HepG2 (cell line): Measurements from ENCODE around the gene C1orf116. TPM values are rescaled to one million over a fixed set of nuclear protein-coding genes. Genes with fewer than 3 reads are reported as not detected.

Experiments used
- ARHGAP35 ChIP-seq: sonication (generic); formaldehyde crosslinking; IDR thresholded peaks from 2 replicates; pipeline ENCODE4 v1.9.0; 2022; ENCODE audit warnings: mild to moderate bottlenecking, inconsistent platforms, moderate library complexity, missing genetic modification reagents, borderline replicate concordance
- CENPX ChIP-seq: sonication (generic); formaldehyde crosslinking; IDR thresholded peaks from 2 replicates; pipeline ENCODE4 v1.9.0; 2021; ENCODE audit warnings: mild to moderate bottlenecking, missing genetic modification reagents, moderate library complexity
- DNMT3B ChIP-seq: conservative IDR thresholded peaks from 2 replicates; pipeline ENCODE4 v1.6.1; 2016; ENCODE audit warnings: missing biosample characterization, control low read depth
- E2F2 ChIP-seq: sonication (generic); formaldehyde crosslinking; IDR thresholded peaks from 2 replicates; pipeline ENCODE4 v1.4.0; 2020; ENCODE audit warnings: missing genetic modification reagents, borderline replicate concordance
- ETV5 ChIP-seq: IDR thresholded peaks from 2 replicates; pipeline ENCODE4 v1.6.1; 2018; ENCODE audit warnings: missing biosample characterization, missing genetic modification reagents, inconsistent platforms, borderline replicate concordance
- FOXJ3 ChIP-seq: sonication (generic); formaldehyde crosslinking; IDR thresholded peaks from 2 replicates; pipeline ENCODE4 v1.4.0; 2020; ENCODE audit warnings: missing genetic modification reagents, mild to moderate bottlenecking, borderline replicate concordance
- HBP1 ChIP-seq: IDR thresholded peaks from 2 replicates; pipeline ENCODE4 v1.6.1; 2016; ENCODE audit warnings: low read depth, control low read depth
- HMG20A ChIP-seq: IDR thresholded peaks from 2 replicates; pipeline ENCODE4 v1.6.1; 2016; ENCODE audit warnings: borderline replicate concordance
- HMGXB4 ChIP-seq, 2 experiments: sonication (generic) in 1 of 2; formaldehyde crosslinking in 1 of 2; IDR thresholded peaks; 2 replicates each; pipeline versions ENCODE4 v1.4.0 to v1.6.1; 2018 to 2020; ENCODE audit warnings: missing genetic modification reagents in 2 of 2, borderline replicate concordance in 1 of 2, low read depth in 1 of 2, mild to moderate bottlenecking in 1 of 2, missing biosample characterization in 1 of 2
- HNRNPH1 ChIP-seq: fragments of 200-400 bp; formaldehyde crosslinking; optimal IDR thresholded peaks from 2 replicates; pipeline ENCODE3; 2017; ENCODE audit warnings: mild to moderate bottlenecking, low read depth, low read length
- MIXL1 ChIP-seq: IDR thresholded peaks from 2 replicates; pipeline ENCODE4 v1.6.1; 2016
- PHF5A ChIP-seq: IDR thresholded peaks from one replicate; pipeline ENCODE4 v1.6.1; 2018; ENCODE audit warnings: low read depth, missing genetic modification reagents; ENCODE audit not compliant: unreplicated experiment
- POLR2AphosphoS5 ChIP-seq: IDR thresholded peaks from 2 replicates; pipeline ENCODE4 v1.6.1; 2012; ENCODE audit warnings: low read depth, low read length
- SAP130 ChIP-seq: IDR thresholded peaks from 2 replicates; pipeline ENCODE4 v1.6.1; 2016; ENCODE audit warnings: low read depth
- TARDBP ChIP-seq: sonication (generic); formaldehyde crosslinking; IDR thresholded peaks from 2 replicates; pipeline ENCODE4 v1.8.0; 2022; ENCODE audit warnings: mild to moderate bottlenecking, missing genetic modification reagents
- THAP9 ChIP-seq: sonication (generic); formaldehyde crosslinking; IDR thresholded peaks from 2 replicates; pipeline ENCODE4; 2020; ENCODE audit warnings: missing genetic modification reagents, mild to moderate bottlenecking, borderline replicate concordance
- ZFY ChIP-seq: sonication (generic); formaldehyde crosslinking; IDR thresholded peaks from 2 replicates; pipeline ENCODE4 v1.4.0; 2020; ENCODE audit warnings: missing genetic modification reagents
- ZNF564 ChIP-seq: sonication (generic); formaldehyde crosslinking; IDR thresholded peaks from 2 replicates; pipeline ENCODE4 v1.8.1; 2023; ENCODE audit warnings: mild to moderate bottlenecking, missing genetic modification reagents
- ZNF629 ChIP-seq: sonication (generic); formaldehyde crosslinking; conservative IDR thresholded peaks from 2 replicates; pipeline ENCODE4 v1.5.0; 2020; ENCODE audit warnings: missing genetic modification reagents
- polyA plus RNA-seq, 8 experiments: library from polyadenylated mRNA; depleted of rRNA in 3 of 8; stranded (reverse) in 7 of 8; unstranded in 1 of 8; fragments of >200 nt; fragmentation: Illumina TruSeq in 4 of 8; extraction: Trizol in 4 of 8; gene quantifications; 2 replicates each; pipeline versions ENCODE4 v1.2.1 to v1.2.3, GENCODE V29; 2011 to 2016; ENCODE audit warnings: low read depth in 4 of 8, missing spikeins in 1 of 8, mixed read lengths in 1 of 8; ENCODE audit not compliant: insufficient read depth in 1 of 8
- total RNA-seq, 5 experiments: library from RNA; depleted of rRNA; stranded (reverse); fragments of >200 nt; fragmentation: Illumina TruSeq; extraction: Trizol; gene quantifications; 2 replicates each; pipeline ENCODE4 v1.2.3, GENCODE V29; 2016; ENCODE audit warnings: low read depth in 1 of 5
- TF ChIP-seq, protein P1 (sequence below): sonication (generic); formaldehyde crosslinking; IDR thresholded peaks from 2 replicates; pipeline ENCODE4 v1.4.0; 2020; ENCODE audit warnings: missing genetic modification reagents

C1orf116 gene
- total and polyA plus RNA-seq, 2 of the 13 experiments (the other 11 are each of a cell fraction or from before 2014, with no cell fraction given), result 0.51 to 0.95 TPM

DNA sequence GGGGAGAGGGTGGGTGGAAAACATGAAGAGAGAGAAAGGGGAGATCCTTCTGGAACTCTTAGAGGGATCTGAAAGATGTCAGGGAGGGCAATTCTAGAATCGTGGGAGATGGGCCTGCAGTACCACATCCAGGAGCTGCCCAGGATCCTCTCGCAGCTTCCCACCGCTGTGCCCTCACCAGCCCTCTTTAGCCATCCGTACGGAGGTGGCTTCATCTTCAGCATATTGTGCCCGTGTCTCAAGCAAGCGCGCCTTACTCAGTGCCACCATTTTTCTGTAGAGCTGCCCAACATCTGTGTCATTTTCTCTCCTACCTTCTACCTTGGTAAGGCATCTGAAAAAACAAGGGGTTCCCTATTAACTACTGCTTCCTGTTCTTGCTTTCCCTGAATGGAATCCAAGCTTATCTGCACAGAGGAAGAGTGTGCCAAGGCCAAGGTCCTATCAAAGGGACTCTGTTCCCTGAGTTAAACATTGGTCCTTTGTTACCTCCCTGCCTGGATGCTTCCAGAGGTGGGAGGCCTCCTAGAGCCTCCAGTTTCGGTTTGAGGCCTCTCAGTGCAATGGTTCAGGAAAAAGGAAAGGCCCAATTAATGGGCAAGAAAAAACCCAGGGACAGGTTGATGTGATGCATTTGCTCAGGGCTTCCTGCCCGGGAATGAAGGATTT lies 23.2 kb downstream of the C1orf116 start (continued):
- TF ChIP-seq HBP1 (CRISPR knock-in tag), result no peak
- no peak for TF ChIP-seq ZNF564
- TF ChIP-seq PHF5A (CRISPR knock-in tag), result no peak
- no peak for TF ChIP-seq DNMT3B (CRISPR knock-in tag)
- TF ChIP-seq TARDBP (CRISPR knock-in tag), result 0 out of 2 replicates have a peak, but pooled peaks have one; percentile 47
- no peak for TF ChIP-seq E2F2 (CRISPR knock-in tag)
- peak; percentile 73 for TF ChIP-seq SAP130 (CRISPR knock-in tag)
- peak; percentile 32; the same call in 1 of the 2 replicates for TF ChIP-seq MIXL1 (CRISPR knock-in tag)
- TF ChIP-seq HMG20A (CRISPR knock-in tag), result peak; percentile 84
- no peak for TF ChIP-seq THAP9 (CRISPR knock-in tag)
- no peak for TF ChIP-seq FOXJ3 (CRISPR knock-in tag)
- no peak for TF ChIP-seq POLR2AphosphoS5
- TF ChIP-seq, protein P1, sequence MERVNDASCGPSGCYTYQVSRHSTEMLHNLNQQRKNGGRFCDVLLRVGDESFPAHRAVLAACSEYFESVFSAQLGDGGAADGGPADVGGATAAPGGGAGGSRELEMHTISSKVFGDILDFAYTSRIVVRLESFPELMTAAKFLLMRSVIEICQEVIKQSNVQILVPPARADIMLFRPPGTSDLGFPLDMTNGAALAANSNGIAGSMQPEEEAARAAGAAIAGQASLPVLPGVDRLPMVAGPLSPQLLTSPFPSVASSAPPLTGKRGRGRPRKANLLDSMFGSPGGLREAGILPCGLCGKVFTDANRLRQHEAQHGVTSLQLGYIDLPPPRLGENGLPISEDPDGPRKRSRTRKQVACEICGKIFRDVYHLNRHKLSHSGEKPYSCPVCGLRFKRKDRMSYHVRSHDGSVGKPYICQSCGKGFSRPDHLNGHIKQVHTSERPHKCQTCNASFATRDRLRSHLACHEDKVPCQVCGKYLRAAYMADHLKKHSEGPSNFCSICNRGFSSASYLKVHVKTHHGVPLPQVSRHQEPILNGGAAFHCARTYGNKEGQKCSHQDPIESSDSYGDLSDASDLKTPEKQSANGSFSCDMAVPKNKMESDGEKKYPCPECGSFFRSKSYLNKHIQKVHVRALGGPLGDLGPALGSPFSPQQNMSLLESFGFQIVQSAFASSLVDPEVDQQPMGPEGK (CRISPR knock-in tag), result peak; percentile 51
- no peak for TF ChIP-seq ZNF629 (CRISPR knock-in tag)
- no peak for TF ChIP-seq ARHGAP35 (CRISPR knock-in tag)
- 0 out of 4 replicates have a peak, but pooled peaks of 1 of the 2 experiments have one; percentile 33 for TF ChIP-seq HMGXB4 (CRISPR knock-in tag; IDR thresholded peaks at IDR 0.05; ENCODE audit: borderline replicate concordance in 1 of 2, low read depth in 1 of 2)
- TF ChIP-seq HNRNPH1, result no peak
- TF ChIP-seq ETV5 (CRISPR knock-in tag), result peak; percentile 90
- no peak for TF ChIP-seq CENPX
- TF ChIP-seq ZFY (CRISPR knock-in tag), result peak; percentile 59; the same call in 1 of the 2 replicates
